OCI-LY7 (cell line): ENCODE measurements around the gene USP32. TPM values are rescaled to one million over a fixed set of nuclear protein-coding genes. Genes with fewer than 3 reads are reported as not detected.
A peak's percentile ranks its signal among the peaks of the same experiment; 100 is the strongest.

Source experiments
- Bru-seq: library from RNA; stranded (reverse); fragments of 400-500 nt; gene quantifications from one replicate; lab custom pipeline; 2021; lab: Mats Ljungman, UMichigan
- BruChase-seq, 2 experiments: library from RNA; stranded (reverse); fragments of 400-500 nt; gene quantifications; one replicate each; lab custom pipeline; 2021; lab: Mats Ljungman, UMichigan
- BruUV-seq: library from RNA; stranded (reverse); fragments of 400-500 nt; replicated peaks from 2 replicates; lab custom pipeline; 2021; lab: Mats Ljungman, UMichigan
- CTCF ChIA-PET: fragments of 300-600 bp; sonication (Branson Sonifier 250); formaldehyde crosslinking; loops from one replicate; lab custom pipeline; 2022; ENCODE audit warnings: antibody characterized with exemption; ENCODE audit not compliant: unreplicated experiment; lab: Charles Lee
- POLR2A ChIA-PET: fragments of 300-600 bp; sonication (Branson Sonifier 250); formaldehyde crosslinking; loops from one replicate; lab custom pipeline; 2022; ENCODE audit warnings: antibody characterized with exemption; lab: Charles Lee
- DNase-seq: peaks from one replicate; pipeline ENCODE4 v3.0.0-alpha.2; 2015; ENCODE audit warnings: low spot score
- H2AFZ ChIP-seq: fragments of 200-600 bp; sonication (generic), shearing (Covaris generic); 2 replicates; pipeline ENCODE4 v1.6.1; 2014; ENCODE audit warnings: mild to moderate bottlenecking, antibody characterized with exemption, low read length, moderate library complexity
- H3K27ac ChIP-seq: fragments of 200-600 bp; sonication (generic); 2 replicates; pipeline ENCODE4 v1.5.1; 2014; ENCODE audit warnings: mixed run types, low read depth, mild to moderate bottlenecking, moderate library complexity, low read length, inconsistent platforms; ENCODE audit not compliant: poor library complexity, severe bottlenecking
- H3K36me3 ChIP-seq: fragments of 200-600 bp; sonication (generic); 2 replicates; pipeline ENCODE4 v1.6.1; 2014; ENCODE audit warnings: mild to moderate bottlenecking, antibody characterized with exemption, low read length, moderate library complexity, mixed read lengths; ENCODE audit not compliant: insufficient read depth
- H3K4me1 ChIP-seq: fragments of 200-600 bp; sonication (generic); 2 replicates; pipeline ENCODE4 v1.5.1; 2014; ENCODE audit warnings: mild to moderate bottlenecking, low read length; ENCODE audit not compliant: insufficient read depth, poor library complexity, severe bottlenecking
- H3K4me2 ChIP-seq: fragments of 200-600 bp; sonication (generic); 2 replicates; pipeline ENCODE4 v1.6.1; 2014; ENCODE audit warnings: mild to moderate bottlenecking, low read length
- H3K4me3 ChIP-seq: fragments of 200-600 bp; sonication (generic); 2 replicates; pipeline ENCODE4 v1.5.1; 2014; ENCODE audit warnings: mild to moderate bottlenecking, low read depth, low read length; ENCODE audit not compliant: poor library complexity, severe bottlenecking
- H3K79me2 ChIP-seq: fragments of 200-600 bp; sonication (generic); 2 replicates; pipeline ENCODE4 v1.6.1; 2016; ENCODE audit warnings: low read depth, mild to moderate bottlenecking, low read length, moderate library complexity, mixed read lengths; ENCODE audit not compliant: insufficient read depth
- H3K9me2 ChIP-seq: fragments of 200-600 bp; sonication (generic); 2 replicates; pipeline ENCODE4 v1.6.1; 2016; ENCODE audit warnings: mild to moderate bottlenecking, low read length, mixed read lengths; ENCODE audit not compliant: insufficient read depth
- H3K9me3 ChIP-seq: fragments of 200-600 bp; sonication (generic); 2 replicates; pipeline ENCODE4 v1.6.1; 2014; ENCODE audit warnings: mild to moderate bottlenecking, mixed run types, low read length, mixed read lengths
- H4K20me1 ChIP-seq: fragments of 200-600 bp; sonication (generic); 2 replicates; pipeline ENCODE4 v1.6.1; 2014; ENCODE audit warnings: mild to moderate bottlenecking, antibody characterized with exemption, low read length, moderate library complexity, mixed read lengths; ENCODE audit not compliant: insufficient read depth
- EZH2phosphoT487 ChIP-seq: fragments of 200-600 bp; sonication (generic); IDR thresholded peaks from 2 replicates; pipeline ENCODE4 v1.6.1; 2018; ENCODE audit warnings: low read depth, borderline replicate concordance, mild to moderate bottlenecking, mixed run types, antibody characterized with exemption, low read length, moderate library complexity, mixed read lengths
- intact Hi-C: fragments of 100-400 bp; cut with micrococcal nuclease; formaldehyde crosslinking; loops from one replicate; pipeline ENCODE4 v1.10.0; 2022; ENCODE audit not compliant: unreplicated experiment
- long read RNA-seq: library from polyadenylated mRNA; stranded (forward); transcript quantifications from one replicate; pipeline ENCODE4 v2.0.0, GENCODE V29; 2022
- total RNA-seq, 2 experiments: library from RNA; depleted of rRNA in 1 of 2; stranded (reverse); fragments of >200 nt in 1 of 2; shearing (Covaris generic) in 1 of 2; gene quantifications; 2 replicates each; pipeline ENCODE4 v1.2.3, GENCODE V29; 2014 to 2022
- TF ChIP-seq, protein P1 (sequence below): fragments of 200-600 bp; sonication (generic); conservative IDR thresholded peaks from 2 replicates; pipeline ENCODE4 v1.5.1; 2014; ENCODE audit warnings: mild to moderate bottlenecking, antibody characterized with exemption, low read length, moderate library complexity, mixed read lengths

Gene USP32
- total RNA-seq (2014; rRNA removed; shearing (Covaris generic)) (13.7 and 16.9 TPM in 2 replicates), total RNA-seq (2022) (28.0 and 28.8 TPM in 2 replicates), Bru-seq, nascent RNA (percentile 70 among the genes with signal in this experiment), BruChase-seq, experiment 1, labeled RNA remaining after a 6-hour chase (percentile 62 among the genes with signal in this experiment), BruChase-seq, experiment 2, labeled RNA remaining after a 2-hour chase (percentile 61 among the genes with signal in this experiment)
- long read RNA-seq, full-length matches to known transcripts: 3 of 17 reads
- long read RNA-seq, partial matches to known transcripts: 8 of 17 reads
- long read RNA-seq, other reads (novel, unspliced or antisense): 6 of 17 reads

DNA sequence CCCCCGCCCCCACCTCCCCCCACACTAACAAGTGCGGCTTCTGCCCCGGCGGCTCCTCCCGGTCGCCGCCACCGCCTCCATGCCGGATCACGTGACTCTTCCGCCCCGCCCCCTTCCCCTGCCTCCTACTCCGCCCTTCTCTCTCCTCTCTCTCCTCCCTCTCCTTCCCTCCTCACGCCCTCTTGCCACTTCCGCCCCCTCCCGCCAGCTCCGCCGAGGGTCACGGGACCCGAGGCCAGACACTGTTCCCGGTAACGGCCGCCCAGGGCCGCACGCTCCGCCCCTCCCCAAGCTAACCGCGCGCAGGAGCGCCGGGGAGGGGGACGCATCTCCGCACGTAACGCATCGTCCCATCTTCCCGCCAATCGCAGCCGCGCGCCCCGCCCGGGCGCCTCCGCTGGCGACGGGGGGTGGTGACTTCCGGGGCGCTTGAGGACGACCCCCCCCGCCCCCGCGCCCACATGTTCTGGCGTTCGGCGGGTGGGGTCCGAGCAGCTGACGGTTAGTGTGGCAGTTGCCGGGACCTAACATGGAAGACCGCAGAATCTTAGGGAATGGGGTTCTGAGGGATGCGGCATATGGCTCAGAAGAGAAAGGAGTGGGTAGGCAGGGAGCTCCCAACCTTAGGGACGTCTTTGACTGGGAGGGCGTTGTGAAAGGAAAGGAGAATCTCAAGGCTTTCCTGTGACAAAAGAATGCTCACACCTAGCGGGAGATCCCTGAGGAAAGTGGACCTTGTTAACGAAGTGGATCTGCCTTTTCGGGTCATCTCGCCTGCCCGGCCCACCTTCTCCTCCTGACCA is at the start of gene USP32:
Gene USP32, minus strand, starts transcription at position 92 of the 803 bp plus-strand sequence. CDS start 194 bp downstream, outside the sequence.
- peak; percentile 94 for DNase-seq
- POLR2A ChIA-PET: interaction anchor here (0.6 to 1.0 kb wide), 4 partner anchors 15 to 1462 kb away, joined by 3 to 8 read pairs (median 4); no protein-coding TSS in a partner anchor
- no TSS peak for BruUV-seq

GRCh38 chr17:60439501-60439900 is 47.6 kb upstream of the USP32 start:
- BruUV-seq: no TSS peak
- POLR2A ChIA-PET: interaction anchor here (1.0 kb wide), 1 partner anchor 301 kb away, joined by 3 read pairs; no protein-coding TSS in a partner anchor
- no peak overlapping the region for H3K27ac ChIP-seq

More for the DNA sequence above, at the start of gene USP32:
- H3K4me1 ChIP-seq: peaks cover 22% of the 10 kb centered on the region
- no peaks in the 10 kb centered on the region for H3K36me3 ChIP-seq
- CTCF ChIA-PET: no interaction called here
- H3K4me2 ChIP-seq: peak within 1 kb of the TSS; percentile 75
- TF ChIP-seq EZH2phosphoT487: no peak
- TF ChIP-seq, protein P1, sequence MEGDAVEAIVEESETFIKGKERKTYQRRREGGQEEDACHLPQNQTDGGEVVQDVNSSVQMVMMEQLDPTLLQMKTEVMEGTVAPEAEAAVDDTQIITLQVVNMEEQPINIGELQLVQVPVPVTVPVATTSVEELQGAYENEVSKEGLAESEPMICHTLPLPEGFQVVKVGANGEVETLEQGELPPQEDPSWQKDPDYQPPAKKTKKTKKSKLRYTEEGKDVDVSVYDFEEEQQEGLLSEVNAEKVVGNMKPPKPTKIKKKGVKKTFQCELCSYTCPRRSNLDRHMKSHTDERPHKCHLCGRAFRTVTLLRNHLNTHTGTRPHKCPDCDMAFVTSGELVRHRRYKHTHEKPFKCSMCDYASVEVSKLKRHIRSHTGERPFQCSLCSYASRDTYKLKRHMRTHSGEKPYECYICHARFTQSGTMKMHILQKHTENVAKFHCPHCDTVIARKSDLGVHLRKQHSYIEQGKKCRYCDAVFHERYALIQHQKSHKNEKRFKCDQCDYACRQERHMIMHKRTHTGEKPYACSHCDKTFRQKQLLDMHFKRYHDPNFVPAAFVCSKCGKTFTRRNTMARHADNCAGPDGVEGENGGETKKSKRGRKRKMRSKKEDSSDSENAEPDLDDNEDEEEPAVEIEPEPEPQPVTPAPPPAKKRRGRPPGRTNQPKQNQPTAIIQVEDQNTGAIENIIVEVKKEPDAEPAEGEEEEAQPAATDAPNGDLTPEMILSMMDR: 0 out of 2 replicates have a peak, but pooled peaks have one; percentile 28
- H2AFZ ChIP-seq: peak within 1 kb of the TSS; percentile 78
- H3K9me3 ChIP-seq: no peaks in the 10 kb centered on the region
- H3K27ac ChIP-seq: peak within 1 kb of the TSS; percentile 57
- H4K20me1 ChIP-seq: no peaks in the 10 kb centered on the region
- H3K79me2 ChIP-seq: peaks cover 42% of the 10 kb centered on the region; the same call in 1 of the 2 replicates
- H3K9me2 ChIP-seq: no peaks in the 10 kb centered on the region
- peak within 1 kb of the TSS; percentile 87 for H3K4me3 ChIP-seq
- intact Hi-C loops: loop anchor here (10.0 kb wide), 2 partner anchors 57 to 257 kb away; no protein-coding TSS in a partner anchor

More at GRCh38 chr17:60439501-60439900, 47.6 kb upstream of the USP32 start:
- DNase-seq: no peak
- intact Hi-C loops: loop anchor here (10.0 kb wide), 1 partner anchor 295 kb away; the partner anchor contains the start of gene CA4
- no peak overlapping the region for H3K4me2 ChIP-seq
- H3K79me2 ChIP-seq: no peaks in the 10 kb centered on the region
- no peaks in the 10 kb centered on the region for H4K20me1 ChIP-seq
- H3K36me3 ChIP-seq: no peaks in the 10 kb centered on the region
- H3K9me3 ChIP-seq: no peaks in the 10 kb centered on the region
- no peak overlapping the region for H3K4me3 ChIP-seq
- no peaks in the 10 kb centered on the region for H3K4me1 ChIP-seq
- no peaks in the 10 kb centered on the region for H3K9me2 ChIP-seq
- H2AFZ ChIP-seq: peak overlapping the region; percentile 61; the same call in 1 of the 2 replicates
- CTCF ChIA-PET: no interaction called here
- no peak for TF ChIP-seq EZH2phosphoT487
- TF ChIP-seq, protein P1: no peak
